HG03280 (cell line): Measurements from ENCODE around the gene DPYD.

ENCODE experiments used
- ATAC-seq: cut with Tn5 transposase; IDR thresholded peaks from one replicate; pipeline ENCODE4 v1.9.1; 2021; ENCODE audit warnings: mild to moderate bottlenecking, moderate library complexity; ENCODE audit not compliant: unreplicated experiment

The DPYD gene

DNA sequence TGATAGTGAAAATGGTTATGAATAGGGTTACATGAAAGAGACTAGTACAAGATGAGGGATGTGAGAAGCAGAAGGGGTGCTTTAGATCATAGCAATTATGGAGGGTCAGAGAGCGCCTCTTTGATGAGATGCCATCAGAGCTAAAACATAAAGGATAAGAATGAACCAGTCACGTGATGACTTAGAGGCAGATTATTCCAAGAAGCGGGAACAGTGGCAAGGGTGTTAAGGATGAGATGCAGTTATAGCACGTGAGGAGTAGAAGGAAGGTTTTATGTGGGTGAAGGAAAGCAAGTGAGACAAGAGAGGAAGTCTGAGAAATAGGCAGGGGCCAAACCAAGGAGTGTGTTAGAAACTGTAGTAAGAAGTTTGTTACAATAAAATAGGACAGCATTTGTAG is 360.1 kb downstream of the DPYD start:
- ATAC-seq = no peak

DNA sequence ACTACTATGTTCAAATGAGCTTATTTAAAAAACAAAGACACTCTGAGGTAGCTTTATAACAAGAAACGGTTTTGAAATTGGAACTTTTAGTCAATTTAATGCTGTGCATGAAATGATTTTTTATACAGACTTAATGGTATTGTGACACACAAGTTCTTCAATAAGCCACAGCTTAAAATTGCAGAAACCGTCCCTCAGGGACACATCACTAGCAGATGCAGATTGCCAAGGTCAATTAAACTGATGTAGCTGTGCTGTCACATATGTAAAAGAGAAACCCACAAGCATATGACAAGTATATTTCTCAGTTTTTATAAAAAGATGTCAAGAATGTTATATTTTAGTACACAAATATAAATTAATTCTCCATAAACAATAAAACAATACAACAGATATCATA is 366.9 kb downstream of the DPYD start:
- no peak for ATAC-seq

DNA sequence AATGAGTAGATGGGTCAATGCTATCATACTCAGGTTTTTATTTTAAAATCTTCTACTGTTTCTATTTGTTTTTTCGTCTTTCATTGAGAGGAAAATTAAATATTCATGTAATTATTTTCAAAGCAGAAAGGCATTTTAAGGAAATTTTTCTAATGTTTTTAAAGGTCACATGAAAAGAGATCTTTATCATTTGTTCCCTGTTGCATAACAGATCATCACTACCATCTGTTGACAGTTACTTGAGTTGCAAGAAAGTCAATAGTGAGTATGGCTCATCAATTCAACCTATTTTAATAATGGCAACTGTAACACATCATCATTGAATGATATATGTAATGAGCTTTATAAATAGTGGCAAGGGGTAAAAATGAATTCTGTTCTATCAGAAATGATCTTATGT is 369.7 kb downstream of the DPYD start:
- no peak for ATAC-seq

DNA sequence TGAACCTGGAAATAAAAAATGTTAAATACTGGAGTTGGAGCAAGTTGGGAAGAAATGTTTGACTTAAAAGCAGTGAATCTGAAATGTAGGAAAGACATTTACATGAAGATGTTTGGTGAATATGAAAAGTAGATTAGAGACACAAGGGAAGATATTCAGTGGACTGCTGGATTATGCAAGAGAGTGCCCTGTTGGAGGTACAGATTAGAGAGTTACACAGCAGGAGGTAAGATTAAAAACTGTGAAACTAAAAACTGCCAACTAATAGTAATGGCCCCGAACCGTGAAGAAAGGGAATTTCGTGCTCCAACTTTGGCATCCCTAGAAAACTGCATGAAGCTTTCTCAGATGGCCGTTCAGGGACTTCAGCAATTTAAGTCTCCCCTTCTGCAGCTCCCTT is 375.4 kb downstream of the DPYD start:
- no peak for ATAC-seq

DNA sequence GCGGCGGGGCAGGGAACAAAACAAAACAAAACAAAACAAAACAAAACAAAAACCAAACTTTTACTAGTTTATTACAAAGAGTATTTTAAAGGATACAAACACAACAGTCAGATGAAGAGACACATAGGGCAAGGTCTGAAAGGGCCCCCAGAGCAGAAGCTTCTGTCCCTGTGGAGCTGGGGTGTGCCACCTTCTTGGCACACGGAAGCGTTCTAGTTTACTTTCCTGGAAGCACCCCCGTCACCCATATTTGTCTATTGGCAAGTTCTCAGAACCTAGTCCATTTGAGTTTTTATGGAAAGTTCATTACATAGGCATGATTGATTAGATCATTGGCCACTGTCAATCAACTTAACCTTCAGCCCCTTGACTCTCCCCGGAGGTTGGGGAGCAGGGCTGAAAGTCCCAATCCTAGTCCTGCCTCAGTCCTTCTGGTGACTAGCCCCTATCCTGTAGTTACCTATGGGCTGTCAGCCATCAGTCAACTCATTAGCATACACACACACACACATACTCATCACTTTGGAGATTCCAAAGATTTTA is 380.4 kb downstream of the DPYD start:
- no peak for ATAC-seq

DNA sequence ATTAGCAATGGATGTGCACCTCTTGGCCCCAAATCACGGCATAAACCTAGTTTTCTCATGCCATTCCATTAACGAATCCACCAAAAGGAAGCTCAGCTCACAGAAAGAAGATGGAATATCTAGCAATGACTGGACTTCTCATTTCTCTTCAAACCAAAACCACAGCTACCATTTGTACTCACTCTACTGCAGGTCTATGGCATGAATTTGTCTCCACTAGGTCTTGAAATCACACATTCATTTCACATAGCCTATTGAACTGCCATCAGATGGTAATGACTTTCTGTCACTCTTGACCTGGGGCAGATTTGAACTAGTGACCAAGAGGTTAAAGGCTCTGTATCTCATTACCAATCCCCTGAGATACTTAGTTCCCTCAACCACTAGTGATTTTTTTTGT is 382.7 kb downstream of the DPYD start:
- ATAC-seq = no peak

DNA sequence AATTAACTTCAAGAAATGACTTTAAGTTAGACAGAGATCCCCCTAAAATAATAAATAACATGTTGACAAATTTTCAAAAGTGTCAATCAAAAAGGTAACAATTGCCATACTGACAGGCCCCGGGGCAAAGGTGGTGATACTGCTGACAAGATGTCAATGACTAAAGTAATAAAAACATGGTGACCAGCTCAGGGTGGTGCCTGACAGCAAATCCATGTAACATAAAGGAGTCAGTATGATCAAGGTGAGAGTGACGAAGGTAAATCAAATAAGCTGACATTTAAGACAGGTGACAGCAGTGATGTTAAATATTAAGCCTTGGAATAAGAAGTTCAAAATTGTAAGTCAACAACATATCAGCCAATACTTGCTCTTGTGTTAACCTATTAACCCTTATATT is 387.5 kb downstream of the DPYD start:
- no peak for ATAC-seq

DNA sequence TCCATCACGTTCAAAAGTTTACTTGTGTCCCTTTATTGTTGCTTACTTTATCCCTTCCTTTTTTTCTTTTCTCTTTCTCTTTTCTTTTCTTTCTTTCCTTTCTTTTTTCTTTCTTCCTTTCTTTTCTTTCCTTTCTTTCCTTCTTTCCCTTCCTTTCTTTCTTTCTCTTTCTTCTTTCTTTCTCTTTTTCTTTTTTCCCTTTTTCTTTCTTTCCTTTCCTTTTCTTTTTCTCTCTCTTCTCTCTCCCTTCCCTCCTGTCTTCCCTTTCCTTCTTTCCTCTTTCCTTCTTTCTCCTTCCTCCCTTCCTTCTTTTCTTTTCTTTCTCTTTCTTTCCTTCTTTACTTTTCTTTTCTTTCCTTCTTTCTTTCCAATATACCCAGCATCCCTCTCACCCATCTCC is 391.2 kb downstream of the DPYD start:
- ATAC-seq = no peak

DNA sequence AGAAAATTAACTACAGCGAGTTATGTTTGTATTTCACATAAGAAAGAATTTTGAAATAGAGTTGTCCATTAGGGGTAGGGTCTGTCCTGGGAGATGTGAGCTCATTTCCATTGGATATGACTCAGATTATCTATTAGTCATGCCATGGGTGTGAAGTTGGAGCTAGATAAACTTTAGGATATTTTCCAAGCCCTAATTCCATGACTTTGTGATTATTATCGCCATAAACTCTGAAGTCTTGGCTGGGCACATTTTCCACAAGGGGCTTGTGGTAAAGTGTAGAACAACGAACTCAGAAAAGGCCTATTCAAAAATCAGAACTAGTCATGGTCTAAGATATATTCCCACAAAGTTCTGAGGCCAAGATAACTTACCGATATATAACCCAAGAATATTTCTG is 396.6 kb downstream of the DPYD start:
- ATAC-seq = no peak

DNA sequence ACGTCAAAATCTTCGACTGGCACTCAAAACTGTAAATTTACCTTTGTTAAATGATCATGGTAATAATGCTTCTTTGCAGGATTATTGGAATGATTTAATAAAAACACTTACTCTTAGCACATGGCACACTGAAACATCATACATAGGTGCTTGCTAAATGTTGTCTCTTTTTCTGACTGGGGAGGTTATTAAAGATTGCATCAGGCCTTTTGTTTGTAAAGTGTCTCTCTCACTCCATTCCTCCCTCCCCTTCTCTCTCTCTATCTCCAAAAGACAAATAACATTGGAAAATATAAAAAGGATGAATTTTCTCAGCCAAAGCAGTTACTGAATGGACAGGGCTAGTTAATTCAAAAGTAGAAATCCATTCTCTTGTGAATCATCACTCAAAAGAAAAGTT is 404.2 kb downstream of the DPYD start:
- no peak for ATAC-seq

DNA sequence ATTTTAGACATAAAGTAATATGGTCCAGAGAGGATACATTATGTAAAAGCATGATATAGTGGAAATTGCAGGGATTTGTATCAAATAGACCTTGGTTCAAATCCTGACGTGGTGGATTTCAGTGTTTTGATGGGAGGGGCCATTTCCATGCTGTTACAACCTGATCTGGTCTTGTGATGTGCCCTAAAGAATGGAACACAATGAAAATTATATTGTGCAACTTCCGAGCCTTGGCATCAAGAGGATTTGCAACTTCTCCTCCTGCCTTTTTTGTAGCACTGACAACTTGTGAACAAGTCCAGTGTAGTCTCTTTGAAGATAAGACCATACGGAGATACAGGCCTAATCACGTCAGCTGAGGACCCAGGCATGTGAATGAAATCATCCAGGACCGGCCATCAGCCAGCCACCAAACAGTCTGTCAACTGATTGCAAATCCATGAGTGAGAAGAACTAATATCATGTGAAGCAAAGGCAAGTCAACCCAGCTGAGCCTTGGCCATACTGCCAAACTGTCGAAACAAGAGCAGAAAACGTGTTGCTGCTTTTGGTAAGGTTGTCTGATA is 412.1 kb downstream of the DPYD start:
- ATAC-seq = no peak

DNA sequence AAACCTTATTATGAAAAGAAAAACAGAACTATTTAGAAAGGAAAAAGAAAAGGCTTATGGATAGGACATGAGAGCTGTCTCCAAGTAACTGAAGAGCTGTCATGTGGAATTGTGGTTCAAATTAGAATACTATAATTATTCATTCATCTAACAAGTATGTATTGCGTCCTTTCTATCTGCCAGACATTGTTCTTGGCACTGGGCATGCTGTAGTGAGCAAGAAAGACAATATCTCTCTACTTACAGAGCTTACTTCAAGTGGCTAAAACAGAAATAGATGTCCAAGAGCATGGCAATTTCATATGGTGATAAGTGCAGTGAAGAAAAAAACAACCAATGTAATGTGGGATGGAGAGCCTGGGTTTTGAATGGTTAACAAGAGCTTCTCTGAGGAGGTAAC is 413.0 kb downstream of the DPYD start:
- ATAC-seq = no peak

DNA sequence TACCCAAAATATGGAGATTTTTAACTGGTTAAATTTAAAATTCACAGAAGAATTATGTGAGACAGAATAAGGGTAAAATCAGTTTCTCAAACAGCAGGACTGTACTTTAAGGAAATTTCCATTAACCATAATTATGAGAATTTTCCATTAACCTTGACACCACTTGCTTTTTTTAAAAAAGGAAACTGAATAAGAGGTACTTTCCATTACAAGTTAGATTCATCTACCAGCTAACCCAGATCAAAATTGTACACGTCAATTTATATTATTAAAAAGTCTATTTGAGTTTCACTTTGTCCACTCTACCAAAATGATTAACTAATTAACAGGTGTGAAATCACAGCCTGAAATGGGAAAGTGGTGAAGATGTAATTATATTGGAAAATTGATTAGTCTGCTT is 414.5 kb downstream of the DPYD start:
- ATAC-seq = no peak

DNA sequence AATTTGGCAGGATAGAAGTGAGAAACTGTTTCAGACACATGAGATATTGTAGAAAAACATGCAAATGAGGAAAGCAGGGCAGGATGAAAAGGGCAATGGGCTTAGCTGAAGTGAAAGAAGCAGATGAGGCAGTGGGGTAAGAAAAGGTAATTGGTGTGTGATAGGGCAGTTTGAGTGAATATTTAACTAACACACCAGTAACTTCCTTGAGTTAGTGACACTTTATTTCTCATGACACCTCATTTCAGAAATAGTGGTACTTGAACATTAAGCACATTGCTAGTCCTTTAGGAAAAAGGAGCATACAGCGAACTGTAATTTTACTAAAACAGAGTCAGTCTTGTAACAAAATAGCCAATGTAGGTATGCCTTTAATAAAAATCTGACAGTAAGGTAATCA is 415.0 kb downstream of the DPYD start:
- peak; percentile 67 for ATAC-seq

DNA sequence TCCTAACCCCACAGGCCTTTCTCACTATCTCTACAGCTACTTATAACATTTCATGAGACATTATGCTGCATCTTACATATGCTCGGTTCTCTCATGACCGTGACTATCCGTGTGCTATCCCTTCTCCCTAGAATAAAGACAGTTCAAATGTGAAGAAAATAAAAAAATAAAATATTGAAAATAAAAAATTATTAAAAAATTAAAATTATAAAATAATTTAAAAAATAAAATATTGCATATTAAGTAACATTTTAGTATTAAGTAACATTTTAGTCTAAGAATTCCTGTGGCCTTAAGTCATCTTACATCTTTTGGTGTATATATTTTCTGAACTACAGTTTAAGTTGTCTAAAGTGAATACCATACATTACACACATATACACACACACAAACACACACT is 415.5 kb downstream of the DPYD start:
- ATAC-seq = no peak

DNA sequence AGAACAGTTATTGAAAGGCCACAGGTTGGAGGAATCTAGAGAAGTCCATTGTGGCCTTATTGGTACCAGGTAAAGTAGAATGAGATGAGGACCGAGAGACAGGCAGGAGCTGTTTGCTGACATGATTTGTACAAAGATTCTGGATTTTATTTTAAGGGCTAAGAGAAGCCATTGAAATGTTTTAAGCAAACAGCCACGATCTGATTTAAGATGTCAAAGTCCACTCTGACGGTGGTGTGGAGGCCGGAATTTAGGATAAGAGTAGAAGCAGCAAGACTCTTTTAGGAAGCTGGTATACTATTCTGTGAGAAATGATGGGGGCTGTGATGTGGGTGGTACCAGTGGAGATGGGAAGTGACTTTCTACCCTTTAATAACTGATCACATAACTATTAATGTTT is 418.5 kb downstream of the DPYD start:
- no peak for ATAC-seq

DNA sequence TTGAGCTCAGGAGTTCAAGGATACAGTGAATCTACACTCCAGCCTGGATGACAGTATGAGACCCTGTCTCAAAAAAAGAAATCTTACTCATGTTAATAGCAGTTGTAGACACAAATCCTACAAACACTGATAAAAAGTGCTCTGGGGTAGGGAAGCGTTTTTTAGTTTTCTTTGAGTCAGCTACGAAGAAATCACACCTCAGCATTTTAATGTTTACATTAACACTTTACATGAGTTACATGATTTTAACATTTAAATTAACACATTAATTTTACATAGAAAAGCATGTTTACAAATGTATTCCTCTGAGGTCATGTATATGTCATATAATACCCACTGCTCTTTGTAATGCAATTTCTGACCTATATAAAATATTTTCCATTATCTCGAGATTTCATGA is 419.2 kb downstream of the DPYD start:
- ATAC-seq = no peak

DNA sequence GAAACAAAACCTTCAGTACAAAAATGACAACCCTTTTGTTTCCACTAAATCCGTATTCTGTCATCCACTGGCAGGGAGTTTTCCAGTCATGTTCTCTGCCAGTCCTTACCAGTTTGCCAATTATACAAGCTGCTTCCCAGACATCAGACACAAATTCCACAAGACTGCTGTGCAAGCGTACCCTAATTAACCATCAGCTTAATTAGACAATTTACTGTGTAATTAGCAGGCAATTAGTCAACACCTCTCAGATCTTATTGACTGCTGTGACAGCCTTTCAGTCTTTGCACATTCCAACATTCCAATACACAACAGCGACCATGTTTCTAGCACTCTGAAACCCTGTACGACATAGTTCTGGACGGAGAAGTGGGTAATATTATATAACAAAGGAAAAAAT is 420.1 kb downstream of the DPYD start:
- ATAC-seq = no peak

DNA sequence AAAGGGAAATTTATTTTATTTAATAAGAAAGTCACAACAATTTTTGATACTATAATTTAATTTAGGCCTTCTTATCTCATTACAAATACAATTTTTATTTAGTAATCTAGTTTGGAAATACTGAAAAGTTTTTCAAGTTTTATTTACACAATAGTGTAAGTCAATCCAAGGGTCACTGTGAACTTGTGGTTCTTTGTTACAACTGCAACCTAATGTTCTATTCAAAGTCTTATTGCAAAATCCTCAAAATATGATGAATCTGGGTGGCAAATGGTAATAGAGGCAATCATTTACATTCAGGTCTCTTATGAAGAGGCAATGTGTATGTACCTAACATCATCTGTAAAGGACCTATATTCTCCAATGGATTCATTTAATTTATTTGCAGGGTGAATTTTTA is 421.2 kb downstream of the DPYD start:
- ATAC-seq = no peak

DNA sequence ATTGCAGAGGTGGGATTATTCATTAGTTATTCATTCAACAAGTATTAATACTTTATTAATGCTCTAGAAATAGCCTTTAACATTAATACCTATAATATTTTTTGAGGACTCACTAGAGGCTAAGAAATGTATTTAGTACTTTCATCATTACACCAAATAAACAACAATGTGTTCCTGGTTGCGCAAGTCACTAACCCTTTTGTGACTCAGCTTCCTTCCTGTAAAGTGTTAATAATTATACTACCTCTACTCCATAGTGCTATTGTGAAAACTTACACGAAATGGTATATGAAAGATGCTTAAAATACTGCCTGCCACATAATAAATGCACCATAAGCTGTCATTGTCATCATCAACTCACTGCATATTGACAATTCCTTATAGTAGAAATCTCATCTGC is 431.0 kb downstream of the DPYD start:
- no peak for ATAC-seq

DNA sequence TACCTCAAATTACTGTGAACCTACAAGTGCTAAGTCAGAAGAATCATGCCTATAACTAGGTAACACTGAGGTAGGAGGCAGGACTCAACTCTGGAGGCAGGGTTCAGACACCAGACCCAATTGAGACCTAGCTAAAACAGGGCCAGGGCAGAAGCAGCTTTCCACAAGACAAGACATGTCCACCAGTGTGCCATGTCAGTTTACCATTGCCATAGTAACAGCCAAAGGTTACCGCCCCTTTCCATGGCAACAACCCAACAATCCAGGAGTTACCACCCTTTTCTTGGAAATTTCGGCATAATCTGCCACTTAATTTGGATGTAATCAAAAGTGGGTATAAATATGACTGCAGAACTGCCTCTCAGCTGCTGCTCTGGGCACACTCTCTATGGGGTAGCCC is 432.3 kb downstream of the DPYD start:
- no peak for ATAC-seq

DNA sequence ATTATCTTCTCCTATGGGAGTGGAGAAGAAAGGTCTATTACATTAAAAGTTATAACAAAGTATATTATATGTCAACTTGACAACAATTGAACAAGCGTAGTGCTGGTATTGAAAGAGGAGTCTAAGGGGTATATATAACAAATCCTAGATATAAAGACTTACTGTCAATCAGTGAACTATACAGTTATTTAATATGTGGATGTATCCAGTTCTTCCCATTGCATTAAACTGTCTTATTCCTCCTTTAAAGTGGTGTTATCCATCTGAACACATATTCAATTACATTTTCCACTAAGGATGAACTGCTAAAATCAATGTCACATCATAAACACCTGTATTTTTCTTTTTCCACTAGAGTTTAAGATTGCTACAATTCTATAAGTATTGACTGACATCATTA is 438.8 kb downstream of the DPYD start:
- no peak for ATAC-seq

DNA sequence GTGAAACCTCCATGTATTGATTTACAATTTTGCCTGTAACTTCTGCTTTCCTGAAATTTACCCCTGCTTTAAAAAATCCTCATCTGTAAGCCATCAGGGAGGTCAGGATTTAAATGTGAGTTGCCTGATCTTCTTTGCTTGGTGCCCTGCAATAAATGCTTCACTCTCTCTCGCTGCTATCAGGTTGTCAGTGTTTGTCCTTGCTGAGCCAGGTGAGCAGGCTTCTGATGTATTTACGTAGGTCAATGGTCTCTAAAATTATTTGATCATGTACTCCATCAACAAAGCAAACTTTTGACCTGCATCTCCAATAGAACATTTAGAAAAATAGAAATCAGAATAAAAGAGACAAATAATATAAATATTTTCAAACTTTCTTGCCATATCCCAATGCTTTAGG is 453.4 kb downstream of the DPYD start:
- no peak for ATAC-seq

DNA sequence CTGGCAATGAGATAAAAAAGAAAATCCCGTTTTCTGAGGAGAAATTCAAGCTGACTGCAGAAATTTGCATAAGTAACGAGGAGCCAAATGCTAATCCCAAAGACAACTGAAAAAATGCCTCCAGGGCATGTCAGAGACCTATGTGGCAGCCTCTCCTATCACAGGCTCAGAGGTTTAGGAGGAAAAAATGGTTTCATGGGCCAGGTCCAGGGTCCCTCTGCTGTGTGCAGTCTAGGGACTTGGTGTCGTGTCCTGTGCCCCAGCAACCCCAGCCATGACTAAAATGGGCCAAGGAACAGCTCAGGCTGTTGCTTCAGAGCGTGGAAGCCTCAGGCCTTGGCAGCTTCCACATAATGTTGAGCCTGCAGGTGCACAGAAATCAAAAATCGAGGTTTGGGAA is 456.5 kb downstream of the DPYD start:
- no peak for ATAC-seq
